ENCODE data around the gene PRSS48. TPM values are rescaled to one million over a fixed set of nuclear protein-coding genes. Genes with fewer than 3 reads are reported as not detected.

Gene PRSS48
- total RNA-seq, 1 donor from 2014 or later, result not detected

- Histone ChIP-seq H3K4me3 (no peak overlapping the region), H3K4me1 (peaks cover 18% of the 10 kb centered on the region), H3K9me3 (replicated peaks) (no peaks in the 10 kb centered on the region), H3K27ac (replicated peaks) (no peak overlapping the region), H3K36me3 (no peaks in the 10 kb centered on the region), H3K27me3 (ENCODE audit: low read depth) (no peaks in the 10 kb centered on the region)
- no peak for TF ChIP-seq CTCF (IDR thresholded peaks at IDR 0.05; ENCODE audit: borderline replicate concordance)
- DNase-seq, result no peak
- intact Hi-C loops (cut with micrococcal nuclease), result no loop called here
These were observed 34.7 kb upstream of the PRSS48 start for GRCh38 chr4:151242305-151242704.

GRCh38 chr4:151246742-151247141 lies 30.2 kb upstream of the PRSS48 start:
- TF ChIP-seq CTCF (IDR thresholded peaks at IDR 0.05; ENCODE audit: borderline replicate concordance), result no peak
- DNase-seq, result no peak
- H3K27me3 ChIP-seq (ENCODE audit: low read depth), result no peaks in the 10 kb centered on the region
- no peaks in the 10 kb centered on the region for H3K36me3 ChIP-seq
- H3K27ac ChIP-seq (replicated peaks), result no peak overlapping the region
- no peak overlapping the region for H3K4me3 ChIP-seq
- H3K4me1 ChIP-seq, result peaks cover 23% of the 10 kb centered on the region
- H3K9me3 ChIP-seq (replicated peaks), result no peaks in the 10 kb centered on the region
- intact Hi-C loops (cut with micrococcal nuclease), result no loop called here

- Histone ChIP-seq H3K36me3 (no peaks in the 10 kb centered on the region), H3K27me3 (ENCODE audit: low read depth) (no peaks in the 10 kb centered on the region), H3K9me3 (replicated peaks) (no peaks in the 10 kb centered on the region), H3K4me1 (peaks cover 25% of the 10 kb centered on the region), H3K4me3 (no peak overlapping the region), H3K27ac (replicated peaks) (no peak overlapping the region)
- DNase-seq, result no peak
- intact Hi-C loops (cut with micrococcal nuclease), result no loop called here
- TF ChIP-seq CTCF (IDR thresholded peaks at IDR 0.05; ENCODE audit: borderline replicate concordance), result no peak
These were observed 29.6 kb upstream of the PRSS48 start for GRCh38 chr4:151247395-151247794.

GRCh38 chr4:151248519-151248918 lies 28.4 kb upstream of the PRSS48 start:
- no peak for DNase-seq

GRCh38 chr4:151250706-151251105 lies 26.3 kb upstream of the PRSS48 start:
- no peak for TF ChIP-seq CTCF (IDR thresholded peaks at IDR 0.05; ENCODE audit: borderline replicate concordance)

More at GRCh38 chr4:151248519-151248918, 28.4 kb upstream of the PRSS48 start:
- H3K4me1 ChIP-seq, result peaks cover 35% of the 10 kb centered on the region
- TF ChIP-seq CTCF (IDR thresholded peaks at IDR 0.05; ENCODE audit: borderline replicate concordance), result no peak
- H3K4me3 ChIP-seq, result no peak overlapping the region
- H3K9me3 ChIP-seq (replicated peaks), result no peaks in the 10 kb centered on the region
- intact Hi-C loops (cut with micrococcal nuclease), result no loop called here
- H3K36me3 ChIP-seq, result no peaks in the 10 kb centered on the region
- H3K27ac ChIP-seq (replicated peaks), result no peak overlapping the region
- H3K27me3 ChIP-seq (ENCODE audit: low read depth), result no peaks in the 10 kb centered on the region

More at GRCh38 chr4:151250706-151251105, 26.3 kb upstream of the PRSS48 start:
- Histone ChIP-seq H3K9me3 (replicated peaks) (no peaks in the 10 kb centered on the region), H3K4me3 (no peak overlapping the region), H3K27me3 (ENCODE audit: low read depth) (no peaks in the 10 kb centered on the region), H3K36me3 (no peaks in the 10 kb centered on the region), H3K4me1 (peaks cover 40% of the 10 kb centered on the region), H3K27ac (replicated peaks) (no peak overlapping the region)
- intact Hi-C loops (cut with micrococcal nuclease), result no loop called here
- no peak for DNase-seq
